ENCODE measurements around the gene DBH.

DNA sequence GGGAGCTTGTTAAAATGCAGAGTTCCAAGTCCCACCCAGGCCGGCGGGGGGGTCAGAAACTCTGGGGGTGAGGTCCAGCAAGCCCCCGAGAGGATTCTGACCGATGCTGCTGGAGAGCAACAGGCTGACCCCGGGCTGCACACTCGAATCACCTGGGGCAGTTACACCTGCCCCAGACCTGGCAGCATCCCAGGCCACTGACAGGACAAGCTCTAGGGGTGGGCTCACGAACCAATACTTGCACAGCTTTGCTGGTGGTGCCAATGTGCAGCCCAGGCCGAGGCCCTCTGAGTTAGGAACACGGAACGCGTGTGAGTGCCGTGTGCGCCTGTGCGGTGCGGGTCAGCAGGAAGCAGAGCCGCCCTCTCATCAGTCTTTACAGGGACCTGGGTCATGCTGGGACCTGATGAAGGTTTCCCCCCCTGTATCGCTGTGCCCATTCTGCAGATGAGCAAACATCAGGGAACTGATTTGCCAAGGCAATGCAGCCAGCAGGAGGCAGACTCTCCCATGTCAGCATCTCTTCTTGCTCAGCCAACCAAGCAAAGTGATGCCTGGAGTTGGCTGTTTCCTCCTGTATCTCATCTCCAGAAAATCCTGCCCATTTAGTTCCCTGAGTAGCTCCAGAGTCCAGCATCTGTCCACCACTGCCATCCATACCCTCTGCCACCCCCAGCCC is 43.3 kb upstream of the DBH start:
- TF ChIP-seq, protein P1, sequence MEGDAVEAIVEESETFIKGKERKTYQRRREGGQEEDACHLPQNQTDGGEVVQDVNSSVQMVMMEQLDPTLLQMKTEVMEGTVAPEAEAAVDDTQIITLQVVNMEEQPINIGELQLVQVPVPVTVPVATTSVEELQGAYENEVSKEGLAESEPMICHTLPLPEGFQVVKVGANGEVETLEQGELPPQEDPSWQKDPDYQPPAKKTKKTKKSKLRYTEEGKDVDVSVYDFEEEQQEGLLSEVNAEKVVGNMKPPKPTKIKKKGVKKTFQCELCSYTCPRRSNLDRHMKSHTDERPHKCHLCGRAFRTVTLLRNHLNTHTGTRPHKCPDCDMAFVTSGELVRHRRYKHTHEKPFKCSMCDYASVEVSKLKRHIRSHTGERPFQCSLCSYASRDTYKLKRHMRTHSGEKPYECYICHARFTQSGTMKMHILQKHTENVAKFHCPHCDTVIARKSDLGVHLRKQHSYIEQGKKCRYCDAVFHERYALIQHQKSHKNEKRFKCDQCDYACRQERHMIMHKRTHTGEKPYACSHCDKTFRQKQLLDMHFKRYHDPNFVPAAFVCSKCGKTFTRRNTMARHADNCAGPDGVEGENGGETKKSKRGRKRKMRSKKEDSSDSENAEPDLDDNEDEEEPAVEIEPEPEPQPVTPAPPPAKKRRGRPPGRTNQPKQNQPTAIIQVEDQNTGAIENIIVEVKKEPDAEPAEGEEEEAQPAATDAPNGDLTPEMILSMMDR (IDR thresholded peaks at IDR 0.05): no peak
- TF ChIP-seq EP300 (IDR thresholded peaks at IDR 0.05) (no peak), POLR2AphosphoS5 (IDR thresholded peaks at IDR 0.05) (no peak), POLR2A (IDR thresholded peaks at IDR 0.05) (no peak)

Measured in sigmoid colon (tissue), 4 donors.